ENCODE measurements around the gene CYP2E1. TPM values are rescaled to one million over a fixed set of nuclear protein-coding genes. Genes with fewer than 3 reads are reported as not detected.
"Not testable (repeated sequence)": the region's sequence is repeated elsewhere in the genome, so short reads cannot be mapped to it uniquely, and the experiment has no call there.

CYP2E1 gene
- polyA plus RNA-seq, 1 of the 3 experiments (the other 2 are of a cell fraction), result 0.61 TPM

- TF ChIP-seq RFX5 (IDR thresholded peaks at IDR 0.05; ENCODE audit: low read length), result no peak
- no peak for TF ChIP-seq MEF2A (IDR thresholded peaks at IDR 0.05; ENCODE audit: borderline replicate concordance, low read depth)
- no peak for TF ChIP-seq USF2 (IDR thresholded peaks at IDR 0.05; ENCODE audit: borderline replicate concordance, low read depth, low read length)
These were observed 38.8 kb upstream of the CYP2E1 start (continued) for GRCh38 chr10:133488354-133488753.

- 0% methylated on average over 2 of the region's 2 CpGs for WGBS (ENCODE audit: low lambda C conversion rate)
- Histone ChIP-seq H3K36me3 (replicated peaks in 1 of 2; ENCODE audit: control insufficient read depth in 1 of 2, insufficient read depth in 2 of 2, low read length in 1 of 2) (no peaks in the 10 kb centered on the region), H3K9ac (no peak overlapping the region), H3K4me2 (no peak overlapping the region), H3K4me1 (ENCODE audit: control insufficient read depth in 1 of 2, insufficient read depth in 2 of 2, low read depth in 1 of 2, low read length in 1 of 2) (no peaks in the 10 kb centered on the region), H2AFZ (ENCODE audit: low read depth) (no peak overlapping the region), H3K4me3 (ENCODE audit: low read depth in 2 of 2, low read length in 1 of 2) (no peak overlapping the region), H3F3A (replicated peaks; ENCODE audit: insufficient read depth) (no peaks in the 10 kb centered on the region), H4K20me1 (ENCODE audit: insufficient read depth) (no peaks in the 10 kb centered on the region), H3K9me3 (peaks cover 11% of the 10 kb centered on the region; the same call in 1 of the 2 replicates), H3K79me2 (ENCODE audit: insufficient read depth) (no peaks in the 10 kb centered on the region), H3K27ac (ENCODE audit: low read depth in 2 of 2, low read length in 1 of 2) (no peak overlapping the region), H3K9me2 (no peaks in the 10 kb centered on the region), H3K27me3 (ENCODE audit: insufficient read depth) (no peaks in the 10 kb centered on the region)
- ChIA-PET POLR2A (no interaction called here), CTCF (no interaction called here)
- TF ChIP-seq ELF1 (IDR thresholded peaks at IDR 0.05) (no peak), TEAD4 (IDR thresholded peaks at IDR 0.05; ENCODE audit: borderline replicate concordance, insufficient read depth) (no peak), EZH2phosphoT487 (IDR thresholded peaks at IDR 0.05; ENCODE audit: borderline replicate concordance, low read depth) (no peak), USF2 (IDR thresholded peaks at IDR 0.05; ENCODE audit: borderline replicate concordance, low read depth, low read length) (no peak)
- DNase-seq, result no peak
These were observed 37.2 kb upstream of the CYP2E1 start for GRCh38 chr10:133489816-133490588.

- H3K9me3 ChIP-seq; H3K4me3 ChIP-seq (ENCODE audit: low read depth in 2 of 2, low read length in 1 of 2); H3F3A ChIP-seq (replicated peaks; ENCODE audit: insufficient read depth); H3K4me2 ChIP-seq; H4K20me1 ChIP-seq (ENCODE audit: insufficient read depth); POLR2A ChIA-PET; H3K4me1 ChIP-seq (ENCODE audit: control insufficient read depth in 1 of 2, insufficient read depth in 2 of 2, low read depth in 1 of 2, low read length in 1 of 2); H2AFZ ChIP-seq (ENCODE audit: low read depth); H3K9ac ChIP-seq; H3K9me2 ChIP-seq; H3K27me3 ChIP-seq (ENCODE audit: insufficient read depth); H3K36me3 ChIP-seq (replicated peaks in 1 of 2; ENCODE audit: control insufficient read depth in 1 of 2, insufficient read depth in 2 of 2, low read length in 1 of 2); H3K27ac ChIP-seq (ENCODE audit: low read depth in 2 of 2, low read length in 1 of 2); CTCF ChIA-PET; H3K79me2 ChIP-seq (ENCODE audit: insufficient read depth); DNase-seq: not testable (repeated sequence)
- WGBS (ENCODE audit: low lambda C conversion rate), result 4% methylated on average over 4 of the region's 4 CpGs
These were observed 33.6 kb upstream of the CYP2E1 start for GRCh38 chr10:133493562-133493961.

GRCh38 chr10:133497363-133497762 is 29.8 kb upstream of the CYP2E1 start:
- H4K20me1 ChIP-seq (ENCODE audit: insufficient read depth); H3K9me2 ChIP-seq; H3K27ac ChIP-seq (ENCODE audit: low read depth in 2 of 2, low read length in 1 of 2); H3K4me2 ChIP-seq; H3K79me2 ChIP-seq (ENCODE audit: insufficient read depth); H3K27me3 ChIP-seq (ENCODE audit: insufficient read depth); H3F3A ChIP-seq (replicated peaks; ENCODE audit: insufficient read depth); H3K36me3 ChIP-seq (replicated peaks in 1 of 2; ENCODE audit: control insufficient read depth in 1 of 2, insufficient read depth in 2 of 2, low read length in 1 of 2); H3K4me1 ChIP-seq (ENCODE audit: control insufficient read depth in 1 of 2, insufficient read depth in 2 of 2, low read depth in 1 of 2, low read length in 1 of 2); H3K9me3 ChIP-seq; DNase-seq; H3K4me3 ChIP-seq (ENCODE audit: low read depth in 2 of 2, low read length in 1 of 2); H2AFZ ChIP-seq (ENCODE audit: low read depth); H3K9ac ChIP-seq; POLR2A ChIA-PET: not testable (repeated sequence)
- TF ChIP-seq RAD21 (IDR thresholded peaks at IDR 0.05; ENCODE audit: low read length) (peak; percentile 29), SMC3 (IDR thresholded peaks at IDR 0.05; ENCODE audit: low read depth, low read length) (peak; percentile 7; the same call in 1 of the 2 replicates), CTCF (IDR thresholded peaks at IDR 0.05) (peak; percentile 50)
- WGBS (ENCODE audit: low lambda C conversion rate), result 22% methylated on average over 6 of the region's 6 CpGs
- CTCF ChIA-PET, result interaction anchor here (0.8 to 2.0 kb wide), 2 partner anchors 122 to 168 kb away, joined by 3 to 8 read pairs; no protein-coding TSS in a partner anchor

GRCh38 chr10:133499176-133499575 is 28.0 kb upstream of the CYP2E1 start:
- H3F3A ChIP-seq (replicated peaks; ENCODE audit: insufficient read depth); H3K4me2 ChIP-seq; H3K27me3 ChIP-seq (ENCODE audit: insufficient read depth); H3K27ac ChIP-seq (ENCODE audit: low read depth in 2 of 2, low read length in 1 of 2); H3K9me2 ChIP-seq; H3K9ac ChIP-seq; H2AFZ ChIP-seq (ENCODE audit: low read depth); H3K79me2 ChIP-seq (ENCODE audit: insufficient read depth); CTCF ChIA-PET; H3K9me3 ChIP-seq; POLR2A ChIA-PET; H4K20me1 ChIP-seq (ENCODE audit: insufficient read depth); H3K36me3 ChIP-seq (replicated peaks in 1 of 2; ENCODE audit: control insufficient read depth in 1 of 2, insufficient read depth in 2 of 2, low read length in 1 of 2); DNase-seq; H3K4me1 ChIP-seq (ENCODE audit: control insufficient read depth in 1 of 2, insufficient read depth in 2 of 2, low read depth in 1 of 2, low read length in 1 of 2); H3K4me3 ChIP-seq (ENCODE audit: low read depth in 2 of 2, low read length in 1 of 2): not testable (repeated sequence)
- 0% methylated on average over 1 of the region's 1 CpG for WGBS (ENCODE audit: low lambda C conversion rate)
